ENCODE results near the gene BCOR. TPM values are rescaled to one million over a fixed set of nuclear protein-coding genes. Genes with fewer than 3 reads are reported as not detected.

The BCOR gene
- total and polyA plus RNA-seq, 9 of the 15 experiments (the other 6 are each of a cell fraction or from before 2014, with no cell fraction given) = 27.5 to 113 (median 37.6) TPM

DNA sequence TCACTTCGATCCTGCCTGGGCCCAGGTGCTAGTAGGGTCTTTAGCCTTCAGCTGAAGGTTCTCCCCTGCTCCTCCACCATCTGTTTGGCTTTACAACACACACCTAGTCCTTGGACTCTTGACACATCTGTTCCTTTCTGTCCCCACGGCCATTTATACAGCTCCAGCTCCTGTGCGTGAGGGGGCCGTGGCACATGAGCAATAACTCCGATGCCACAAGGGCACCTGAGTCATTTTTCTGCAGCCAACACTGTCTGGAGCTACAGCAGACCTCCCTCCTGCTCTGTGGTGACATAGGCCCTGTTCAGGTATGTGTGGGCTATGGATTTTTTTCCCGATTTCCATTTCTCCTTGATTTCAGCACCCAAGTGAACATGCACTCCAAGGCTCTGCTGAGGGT lies 44.7 kb upstream of the BCOR start:
- Histone ChIP-seq H2AFZ (ENCODE audit: low read depth, low read length) (no peak overlapping the region), H3K36me3 (ENCODE audit: control insufficient read depth, insufficient read depth, low read length) (no peaks in the 10 kb centered on the region), H3K4me1 (replicated peaks in 1 of 2; ENCODE audit: control insufficient read depth in 2 of 2, insufficient read depth in 2 of 2, low read length in 2 of 2) (peaks cover 5 to 35% of the 10 kb centered on the region in 2 experiments; a peak in 4 of 5 replicates), H3K9ac (ENCODE audit: insufficient read depth in 1 of 2, low read depth in 2 of 2, low read length in 2 of 2) (peak overlapping the region in 1 of 2 experiments; percentile 52; a peak in 1 of 4 replicates), H3K4me3 (no peak overlapping the region), H3K79me2 (ENCODE audit: control insufficient read depth, insufficient read depth, low read length) (peaks cover 5% of the 10 kb centered on the region), H3K9me3 (replicated peaks; ENCODE audit: control insufficient read depth, insufficient read depth, low read depth, low read length) (no peaks in the 10 kb centered on the region), H3K4me2 (ENCODE audit: insufficient read depth, low read length) (no peak overlapping the region), H3K9me1 (ENCODE audit: control insufficient read depth, insufficient read depth, low read length) (no peaks in the 10 kb centered on the region), H4K20me1 (replicated peaks; ENCODE audit: control insufficient read depth, insufficient read depth, low read length) (no peaks in the 10 kb centered on the region), H3K27ac (ENCODE audit: extremely low read depth, low read depth, low read length) (no peak overlapping the region), H3K27me3 (ENCODE audit: control insufficient read depth in 2 of 2, insufficient read depth in 2 of 2, low read length in 2 of 2) (no peaks in the 10 kb centered on the region)
- FAIRE-seq = no peak
- POLR2A ChIA-PET = interaction anchor here (0.8 to 2.8 kb wide), 7 partner anchors 9 to 53 kb away, joined by 3 to 19 read pairs (median 3); partner anchors contain the start of gene BCOR
- intact Hi-C loops (cut with micrococcal nuclease) = no loop called here
- no TSS peak for BruUV-seq (replicated peaks)
- no peak for DNase-seq (ENCODE audit: extremely low read depth in 1 of 4, low spot score in 3 of 4)
- TF ChIP-seq ZNF384 (IDR thresholded peaks at IDR 0.05; ENCODE audit: low read depth, low read length) (no peak), MEF2D (tag; conservative IDR thresholded peaks at IDR 0.05; ENCODE audit: low read depth) (no peak), HDAC2 (IDR thresholded peaks at IDR 0.05) (no peak), SMC3 (conservative IDR thresholded peaks at IDR 0.05; ENCODE audit: insufficient read depth, low read depth, low read length) (no peak), ZFX (CRISPR knock-in tag; IDR thresholded peaks at IDR 0.05) (no peak), SMARCB1 (IDR thresholded peaks at IDR 0.05; ENCODE audit: insufficient read length, low read depth) (no peak), LCOR (CRISPR knock-in tag; IDR thresholded peaks at IDR 0.05) (no peak), ZNF217 (CRISPR knock-in tag; IDR thresholded peaks at IDR 0.05) (no peak), U2AF1 (optimal IDR thresholded peaks at IDR 0.05; ENCODE audit: low read depth, low read length) (no peak), SOX6 (IDR thresholded peaks at IDR 0.05) (no peak), HDAC1 (IDR thresholded peaks at IDR 0.05) (no peak), ZNF316 (IDR thresholded peaks at IDR 0.05) (no peak), ATF4 (CRISPR knock-in tag; IDR thresholded peaks at IDR 0.05) (no peak)
- 76% methylated on average over 6 of the region's 6 CpGs for WGBS (ENCODE audit: insufficient coverage, low coverage, missing lambda C conversion rate)
- CTCF ChIA-PET (ENCODE audit: low intra/inter-chr PET ratio) = no interaction called here
- in situ Hi-C loops (cut with MboI) = no loop called here
- no peak; the same call in 2 of the 3 replicates for ATAC-seq
